ENCODE data around the gene HCFC1. TPM values are rescaled to one million over a fixed set of nuclear protein-coding genes. Genes with fewer than 3 reads are reported as not detected.
A peak's percentile ranks its signal among the peaks of the same experiment; 100 is the strongest.

The HCFC1 gene
- total RNA-seq, 1 experiment from 2014 or later: 137 TPM

- Histone ChIP-seq H3K9me3 (ENCODE audit: low read depth, low read length, poor library complexity, severe bottlenecking) (no peaks in the 10 kb centered on the region), H3K4me3 (ENCODE audit: low read depth, low read length, poor library complexity, severe bottlenecking) (peak overlapping the region; percentile 58), H3K27me3 (replicated peaks; ENCODE audit: insufficient read depth, low read depth, low read length, poor library complexity) (no peaks in the 10 kb centered on the region), H3K4me1 (ENCODE audit: insufficient read depth, low read length, poor library complexity, severe bottlenecking) (peaks cover 20% of the 10 kb centered on the region), H3K36me3 (ENCODE audit: insufficient read depth, low read length, poor library complexity, severe bottlenecking) (no peaks in the 10 kb centered on the region), H3K27ac (ENCODE audit: low read depth, low read length, poor library complexity, severe bottlenecking) (peak overlapping the region; percentile 94)
- DNase-seq (ENCODE audit: low spot score): no peak
- CTCF ChIA-PET: no interaction called here
- intact Hi-C loops (cut with micrococcal nuclease; ENCODE audit: unreplicated experiment): no loop called here
- POLR2A ChIA-PET (ENCODE audit: low non-redundant PET): no interaction called here
- no peak for TF ChIP-seq EZH2 (IDR thresholded peaks at IDR 0.05; ENCODE audit: borderline replicate concordance, low read depth, low read length, poor library complexity, severe bottlenecking)
- no peak for TF ChIP-seq CTCF (conservative IDR thresholded peaks at IDR 0.05; ENCODE audit: low read depth, low read length)
- no TSS peak for BruUV-seq (replicated peaks)
These were observed 45.1 kb downstream of the HCFC1 start for GRCh38 chrX:153926552-153926857.

GRCh38 chrX:153925739-153926551 is 45.7 kb downstream of the HCFC1 start, which contains the start of gene ARHGAP4:
Gene ARHGAP4, minus strand, starts transcription at chrX:153926264. Its CDS starts 62 bp downstream, at chrX:153926202.
- peak within 1 kb of the TSS; percentile 58 for H3K4me3 ChIP-seq (ENCODE audit: low read depth, low read length, poor library complexity, severe bottlenecking)
- H3K27me3 ChIP-seq (replicated peaks; ENCODE audit: insufficient read depth, low read depth, low read length, poor library complexity): no peaks in the 10 kb centered on the region
- H3K27ac ChIP-seq (ENCODE audit: low read depth, low read length, poor library complexity, severe bottlenecking): peak within 1 kb of the TSS; percentile 94
- ChIA-PET CTCF (no interaction called here), POLR2A (ENCODE audit: low non-redundant PET) (no interaction called here)
- no peaks in the 10 kb centered on the region for H3K36me3 ChIP-seq (ENCODE audit: insufficient read depth, low read length, poor library complexity, severe bottlenecking)
- intact Hi-C loops (cut with micrococcal nuclease; ENCODE audit: unreplicated experiment): no loop called here
- peaks cover 20% of the 10 kb centered on the region for H3K4me1 ChIP-seq (ENCODE audit: insufficient read depth, low read length, poor library complexity, severe bottlenecking)
- BruUV-seq (replicated peaks): no TSS peak
- TF ChIP-seq CTCF (conservative IDR thresholded peaks at IDR 0.05; ENCODE audit: low read depth, low read length) (no peak), EZH2 (IDR thresholded peaks at IDR 0.05; ENCODE audit: borderline replicate concordance, low read depth, low read length, poor library complexity, severe bottlenecking) (no peak)
- H3K9me3 ChIP-seq (ENCODE audit: low read depth, low read length, poor library complexity, severe bottlenecking): no peaks in the 10 kb centered on the region
- no peak for DNase-seq (ENCODE audit: low spot score)

GRCh38 chrX:153925387-153925738 is 46.3 kb downstream of the HCFC1 start:
- no peaks in the 10 kb centered on the region for H3K27me3 ChIP-seq (replicated peaks; ENCODE audit: insufficient read depth, low read depth, low read length, poor library complexity)
- TSS peak; percentile 29 for BruUV-seq (replicated peaks)
- no peaks in the 10 kb centered on the region for H3K9me3 ChIP-seq (ENCODE audit: low read depth, low read length, poor library complexity, severe bottlenecking)
- peak overlapping the region; percentile 58 for H3K4me3 ChIP-seq (ENCODE audit: low read depth, low read length, poor library complexity, severe bottlenecking)
- no peak for DNase-seq (ENCODE audit: low spot score)
- intact Hi-C loops (cut with micrococcal nuclease; ENCODE audit: unreplicated experiment): no loop called here
- peaks cover 20% of the 10 kb centered on the region for H3K4me1 ChIP-seq (ENCODE audit: insufficient read depth, low read length, poor library complexity, severe bottlenecking)
- ChIA-PET POLR2A (ENCODE audit: low non-redundant PET) (no interaction called here), CTCF (interaction anchor here (0.5 kb wide), 1 partner anchor 82 kb away, joined by 5 read pairs; no protein-coding TSS in a partner anchor)
- peak overlapping the region; percentile 94 for H3K27ac ChIP-seq (ENCODE audit: low read depth, low read length, poor library complexity, severe bottlenecking)
- H3K36me3 ChIP-seq (ENCODE audit: insufficient read depth, low read length, poor library complexity, severe bottlenecking): no peaks in the 10 kb centered on the region
- no peak for TF ChIP-seq EZH2 (IDR thresholded peaks at IDR 0.05; ENCODE audit: borderline replicate concordance, low read depth, low read length, poor library complexity, severe bottlenecking)
- no peak for TF ChIP-seq CTCF (conservative IDR thresholded peaks at IDR 0.05; ENCODE audit: low read depth, low read length)
